NCI-H2227 (cell line): ENCODE data around the gene LRRN3.
A peak's percentile ranks its signal among the peaks of the same experiment; 100 is the strongest.

Experiments used
- DNase-seq: peaks from one replicate; lab custom pipeline; 2025; ENCODE audit not compliant: unreplicated experiment; lab: John Stamatoyannopoulos, UW

Gene LRRN3

DNA sequence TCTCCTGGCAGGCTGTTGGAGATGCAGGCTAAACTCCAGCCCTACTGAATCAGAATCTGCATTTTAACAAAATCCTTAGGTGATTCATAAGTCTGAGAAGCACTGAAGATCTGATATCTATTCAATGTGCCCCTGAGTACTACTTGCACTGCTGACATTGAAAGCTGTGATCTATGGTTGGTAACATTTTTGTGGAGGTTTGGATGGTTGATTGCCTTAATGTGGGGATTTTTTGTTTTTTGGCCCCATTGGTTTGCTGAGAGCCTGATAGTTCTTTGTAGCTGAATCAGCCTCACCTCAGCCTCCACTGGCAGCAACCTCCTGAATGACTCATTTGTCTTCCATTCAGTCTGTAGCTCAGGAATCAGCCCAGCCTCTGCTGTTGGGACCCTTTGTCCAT lies 14.7 kb upstream of the LRRN3 start:
- DNase-seq = no peak

DNA sequence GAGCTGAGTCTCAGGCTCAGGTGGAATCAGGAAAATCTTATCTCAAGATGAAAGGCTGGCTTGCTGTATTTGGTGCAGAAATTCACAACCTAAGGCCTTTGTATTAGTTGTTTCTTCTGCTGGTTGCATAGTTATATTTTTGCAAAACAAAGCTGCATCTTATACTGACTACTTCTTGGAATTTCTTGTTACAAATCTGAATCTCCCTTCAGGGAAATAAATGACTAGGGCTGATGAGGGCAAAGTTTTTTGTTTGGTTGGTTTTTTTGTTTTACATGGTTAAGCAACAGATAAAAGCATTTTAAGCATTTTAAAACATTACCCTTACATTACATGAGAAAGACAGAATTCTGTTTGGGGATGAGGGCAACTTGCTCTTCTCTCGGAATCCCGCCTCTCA lies 13.9 kb upstream of the LRRN3 start:
- DNase-seq = no peak

DNA sequence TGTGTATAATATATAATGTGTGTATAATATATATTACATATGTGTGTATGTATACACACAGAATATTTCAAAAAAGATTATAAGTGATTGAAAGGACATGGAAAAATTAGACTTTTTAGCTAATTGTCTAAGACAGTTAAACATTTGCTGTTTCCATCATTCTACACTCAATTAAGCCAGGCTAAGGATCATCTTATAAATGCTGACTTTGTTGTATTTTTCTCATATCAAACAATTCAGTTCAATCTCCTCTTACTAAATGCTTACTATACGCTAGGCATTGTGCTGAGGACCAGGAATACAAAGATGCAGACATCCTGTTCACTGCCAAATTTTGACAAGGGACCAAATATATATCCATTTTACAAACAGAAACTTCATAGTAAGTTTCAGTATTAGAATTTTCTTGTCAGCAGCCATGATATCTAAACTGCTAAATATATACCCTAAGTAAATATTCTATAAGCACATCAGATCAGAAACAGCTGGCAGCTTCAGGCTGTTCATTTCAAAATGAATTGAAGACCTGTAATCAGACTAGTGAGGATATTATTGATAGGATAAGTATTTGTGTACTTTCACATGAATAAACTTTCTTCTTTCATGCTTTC lies 10.3 kb upstream of the LRRN3 start:
- no peak for DNase-seq

DNA sequence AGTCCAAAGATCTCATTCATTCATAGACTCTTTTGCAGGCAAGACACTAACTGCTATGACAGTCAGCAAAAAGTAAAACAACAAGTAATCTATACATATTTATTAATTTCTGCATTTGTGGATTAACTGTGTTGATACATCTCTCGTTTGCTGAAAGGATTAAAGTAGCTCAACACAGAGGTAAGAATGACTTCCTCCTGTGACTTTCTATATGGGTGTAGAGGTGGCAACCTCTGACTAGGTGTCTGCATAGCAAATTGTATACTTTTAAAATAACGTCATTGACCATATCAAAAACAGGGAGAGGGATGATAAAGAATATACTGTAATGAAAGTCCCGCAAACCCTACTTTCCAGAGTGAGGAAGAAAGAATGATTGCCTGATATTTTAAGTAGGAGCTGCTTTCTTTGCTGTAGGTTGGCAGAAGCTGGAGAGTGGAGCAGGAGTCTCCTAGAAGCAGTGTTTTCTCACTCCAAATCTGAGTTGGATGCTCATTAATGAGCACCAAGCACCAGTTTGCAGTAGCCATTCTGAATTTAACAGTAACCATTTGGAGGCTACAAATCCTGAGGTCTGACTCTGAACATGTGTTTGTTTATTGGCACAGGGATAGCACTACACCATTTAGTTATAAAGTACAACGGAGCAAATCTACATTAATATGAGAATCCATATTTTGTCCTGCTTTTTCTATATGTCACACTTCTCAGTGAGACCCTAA lies 9.2 kb upstream of the LRRN3 start:
- DNase-seq = no peak

DNA sequence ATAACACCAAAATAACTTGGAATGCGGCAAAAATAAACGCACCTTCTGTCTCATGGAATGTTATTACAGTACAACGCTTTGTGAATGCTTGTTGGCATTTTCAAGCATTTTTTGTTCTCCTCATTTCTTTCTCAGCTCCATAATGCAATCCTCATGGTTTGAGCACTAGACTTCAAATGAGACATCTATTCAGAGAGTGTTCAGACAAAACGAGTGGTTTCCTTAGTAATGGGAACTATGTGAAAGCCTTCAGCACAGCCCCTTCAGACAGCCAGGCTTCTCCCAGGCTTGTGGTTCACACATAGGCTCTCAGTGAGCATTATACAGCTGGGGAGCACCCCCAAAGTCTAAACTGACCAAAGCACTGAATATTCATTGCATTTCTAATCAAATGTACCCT lies 8.6 kb upstream of the LRRN3 start:
- no peak for DNase-seq

DNA sequence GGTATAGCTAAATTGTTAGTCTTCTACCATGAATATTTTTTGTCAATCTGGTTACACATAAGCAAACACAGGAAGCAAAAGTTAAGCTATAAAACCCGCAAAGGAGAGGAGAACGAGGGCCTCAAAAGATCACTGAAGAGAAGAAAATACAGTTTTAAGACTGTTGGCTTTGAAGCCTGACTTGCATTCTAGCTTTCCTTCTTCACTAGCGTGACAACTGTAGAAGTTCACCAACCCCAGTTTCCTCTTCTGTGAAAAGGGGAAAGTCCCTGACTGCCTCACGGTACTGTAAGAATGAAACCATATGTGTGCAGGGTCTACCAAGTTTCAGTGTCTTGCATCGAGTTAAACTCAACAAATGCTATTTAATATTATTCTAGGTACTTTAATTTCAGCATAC lies 7.5 kb upstream of the LRRN3 start:
- DNase-seq = no peak

DNA sequence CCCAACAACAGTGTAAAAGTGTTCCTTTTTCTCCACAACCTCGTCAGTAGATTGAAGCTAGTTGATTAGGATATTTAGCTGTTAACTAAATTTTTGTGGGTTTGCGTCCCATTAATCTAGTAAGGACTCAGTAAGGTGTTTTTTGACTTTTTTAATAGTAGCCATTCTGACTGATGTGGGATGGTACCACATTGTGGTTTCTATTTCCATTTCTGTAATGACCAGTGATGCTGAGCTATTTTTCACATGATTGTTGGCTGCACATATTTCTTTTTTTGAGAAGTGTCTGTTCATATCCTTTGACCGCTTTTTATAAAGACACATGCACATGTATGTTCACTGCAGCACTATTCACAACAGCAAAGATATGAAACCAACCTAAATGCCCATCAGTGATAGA lies 5.6 kb upstream of the LRRN3 start:
- no peak for DNase-seq

DNA sequence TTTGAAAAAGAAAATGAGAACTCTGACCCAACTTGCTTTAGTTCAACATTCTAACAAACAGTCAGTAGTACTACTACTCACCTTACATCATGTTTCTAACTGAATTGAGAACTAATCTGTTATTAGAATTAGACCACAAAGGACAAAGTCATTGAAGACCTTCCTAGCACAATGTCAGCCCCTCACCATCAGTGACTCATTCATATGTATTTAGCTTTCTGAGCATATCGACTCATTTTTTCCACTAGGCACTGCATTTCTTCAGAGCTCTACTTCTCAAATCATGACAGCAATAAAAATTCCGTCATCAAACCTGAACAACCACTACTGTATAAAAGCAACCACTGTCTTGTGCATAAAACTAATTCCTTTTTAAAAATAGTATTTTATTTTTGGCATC lies 4.4 kb upstream of the LRRN3 start:
- DNase-seq = no peak

DNA sequence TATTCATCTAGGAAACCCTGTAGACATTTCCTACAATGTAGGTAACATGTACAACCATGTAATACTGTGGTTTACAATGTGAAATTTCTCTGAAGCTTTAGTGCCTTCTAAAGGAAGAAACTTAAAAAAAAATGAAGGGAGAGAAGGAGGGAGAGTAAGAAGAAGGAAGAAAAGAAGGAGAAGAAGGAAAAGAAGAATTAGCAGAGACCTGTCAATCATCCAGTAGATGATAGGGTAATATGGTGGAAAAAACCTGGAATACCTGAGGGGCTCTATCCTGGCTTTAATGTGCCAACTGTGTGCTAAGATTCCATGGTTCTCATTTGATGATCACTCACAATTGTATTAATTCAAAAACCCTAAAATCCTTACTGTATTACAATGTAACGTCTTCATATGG lies 2.6 kb upstream of the LRRN3 start:
- DNase-seq = no peak

DNA sequence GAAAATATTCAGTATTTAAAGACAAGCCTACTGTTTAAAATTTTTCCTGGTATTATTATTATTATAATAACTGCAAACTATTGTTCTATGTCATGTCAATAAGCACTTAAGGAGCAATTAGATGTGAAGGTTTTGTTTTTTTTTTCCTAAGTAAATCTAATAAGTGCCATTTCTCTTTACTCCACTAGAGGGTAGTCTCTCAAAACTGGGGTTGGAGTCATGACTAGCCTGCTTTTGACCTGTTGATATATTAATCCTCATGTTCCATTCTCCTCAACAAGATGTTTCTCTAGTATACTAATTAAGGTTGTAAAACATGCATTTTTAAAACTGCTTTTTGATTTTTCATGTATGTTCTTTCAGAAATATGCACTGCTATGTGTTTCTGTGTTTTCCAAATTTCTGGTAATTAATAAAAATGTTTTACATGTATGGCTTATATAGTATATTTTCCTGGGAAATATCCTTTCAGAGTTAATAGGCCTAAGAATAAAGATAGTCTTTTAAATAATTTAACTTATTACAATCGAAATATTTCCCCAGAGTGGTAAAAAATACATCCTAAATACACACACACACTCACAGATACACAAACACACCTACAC lies 1.0 kb upstream of the LRRN3 start:
- DNase-seq = peak; percentile 70

DNA sequence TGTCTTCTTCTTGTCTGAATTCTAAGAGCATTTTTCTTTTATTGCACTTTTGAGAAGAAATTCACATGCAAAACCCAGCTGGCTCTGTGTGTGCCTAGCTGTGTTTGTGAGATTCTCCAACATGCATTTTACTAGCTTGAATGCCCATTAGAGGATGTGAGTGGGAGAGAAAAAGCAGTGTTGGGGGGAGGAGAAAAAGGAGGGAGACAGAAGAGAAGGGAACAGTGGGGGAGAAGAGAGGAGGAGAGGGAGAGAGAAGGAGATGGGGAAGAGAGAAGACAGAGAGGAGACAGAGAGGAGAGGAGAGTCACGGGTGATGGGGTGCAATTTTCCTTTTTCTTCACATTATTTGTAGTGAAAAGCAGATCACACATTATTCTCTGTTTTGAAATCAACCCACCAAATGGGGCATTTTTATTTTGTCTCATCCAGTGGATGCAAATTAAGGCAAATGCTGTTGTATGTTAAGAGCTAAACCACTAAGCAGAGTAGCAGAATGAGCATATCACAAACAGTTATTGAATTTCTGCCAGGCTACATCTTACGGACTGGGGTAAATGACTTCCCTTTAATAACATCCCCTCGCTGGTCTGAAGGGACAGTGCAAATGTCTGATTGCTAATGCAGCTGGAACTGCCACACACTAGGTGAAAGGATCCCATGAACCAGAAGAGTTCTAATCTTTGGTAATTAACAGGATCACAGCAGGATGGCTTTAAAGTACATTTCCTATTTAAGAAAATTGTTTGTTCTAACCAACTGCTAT lies 849 bp downstream of the LRRN3 start:
- peak; percentile 20 for DNase-seq

DNA sequence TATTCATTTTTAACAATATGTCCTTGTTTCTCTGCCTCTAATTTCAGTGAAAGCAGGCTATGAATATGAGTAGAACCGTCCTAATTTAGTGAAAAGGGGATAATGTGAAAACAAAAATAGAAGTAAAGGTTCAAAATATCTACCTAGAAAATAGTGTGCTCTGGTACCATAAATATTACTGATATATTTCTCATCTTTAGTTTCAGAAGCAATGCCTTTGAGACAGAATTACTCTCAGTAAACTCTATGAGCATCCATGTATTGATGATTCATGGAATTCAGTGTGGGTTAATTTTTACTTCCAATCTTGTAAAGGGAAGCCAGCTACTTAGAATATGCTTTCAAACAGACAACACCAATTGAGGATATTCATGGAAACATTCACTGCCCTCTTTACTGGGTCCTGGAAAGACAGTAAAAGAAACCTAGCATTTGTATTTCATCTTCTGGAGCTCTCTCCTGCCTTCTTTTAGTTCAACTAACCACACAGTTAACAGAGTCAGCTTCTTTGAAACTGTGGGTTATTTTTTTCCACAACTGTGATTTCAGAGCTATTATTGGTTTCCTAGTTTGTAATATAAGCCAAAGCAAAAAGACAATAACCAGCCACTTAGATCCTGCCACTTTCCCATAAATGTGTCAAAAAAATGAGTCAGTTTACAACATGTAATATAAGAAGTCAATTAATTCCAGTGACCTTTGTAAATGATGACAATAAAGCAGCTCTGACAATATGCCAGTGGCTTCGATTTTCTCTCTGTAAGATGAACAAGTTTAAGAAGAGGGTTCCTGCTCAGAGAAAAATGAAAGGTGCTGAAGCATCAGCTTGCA lies 1.7 kb downstream of the LRRN3 start:
- peak; percentile 12 for DNase-seq

DNA sequence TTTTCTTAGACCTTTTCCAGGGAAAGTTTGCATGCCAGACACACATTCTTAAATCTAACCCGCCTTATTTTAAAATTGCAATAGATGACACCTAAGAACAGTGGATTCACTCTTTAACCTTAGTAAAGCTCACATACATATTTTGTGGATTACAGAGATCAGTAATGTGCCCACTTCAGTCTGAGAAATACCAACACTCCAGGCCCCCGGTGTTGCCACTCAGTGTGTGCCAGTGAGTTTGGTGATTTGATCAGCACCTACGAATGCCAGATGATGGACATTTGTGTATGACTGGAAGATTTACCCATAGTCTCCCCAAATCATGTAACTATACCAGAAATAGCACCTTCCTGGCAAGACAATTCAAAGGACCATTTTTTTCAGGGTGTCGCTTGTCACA lies 2.6 kb downstream of the LRRN3 start:
- DNase-seq = no peak

DNA sequence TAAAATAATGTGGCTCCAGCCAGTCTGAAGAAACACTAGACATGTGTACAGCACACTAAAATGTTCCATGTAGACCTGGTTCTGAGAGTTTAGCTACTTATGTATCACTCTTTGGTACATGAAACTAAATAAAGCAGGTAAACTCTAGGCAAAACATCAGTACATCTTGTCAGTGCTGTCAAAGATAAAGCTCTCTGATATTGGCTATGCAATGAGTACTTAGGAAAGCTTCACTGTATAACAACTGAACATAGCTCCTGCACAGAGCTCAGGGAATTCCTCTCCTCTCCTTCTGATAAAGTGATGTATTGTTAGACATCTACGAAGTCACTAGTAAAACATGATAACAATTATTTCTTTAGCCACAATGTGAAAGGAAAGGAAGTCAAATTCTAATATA lies 3.5 kb downstream of the LRRN3 start:
- DNase-seq = no peak

DNA sequence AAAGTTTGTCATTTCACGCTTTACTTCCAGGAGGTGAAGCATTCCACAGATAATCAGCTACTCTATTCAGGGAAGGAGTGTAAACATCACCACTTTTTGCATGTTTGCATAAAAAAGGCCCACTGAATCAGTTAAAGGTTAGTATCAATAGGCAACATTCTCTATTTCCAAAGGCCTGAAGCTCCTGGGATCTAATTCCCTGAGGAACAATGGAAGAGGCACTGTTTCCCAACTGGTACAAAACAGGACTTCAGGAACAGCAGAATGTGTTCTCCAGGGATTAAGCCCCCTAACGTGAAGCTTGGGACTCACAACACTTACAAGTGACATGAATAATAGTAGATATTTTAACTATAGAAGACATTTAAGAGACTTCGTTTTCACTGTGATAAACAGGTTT lies 6.1 kb downstream of the LRRN3 start:
- DNase-seq = no peak

DNA sequence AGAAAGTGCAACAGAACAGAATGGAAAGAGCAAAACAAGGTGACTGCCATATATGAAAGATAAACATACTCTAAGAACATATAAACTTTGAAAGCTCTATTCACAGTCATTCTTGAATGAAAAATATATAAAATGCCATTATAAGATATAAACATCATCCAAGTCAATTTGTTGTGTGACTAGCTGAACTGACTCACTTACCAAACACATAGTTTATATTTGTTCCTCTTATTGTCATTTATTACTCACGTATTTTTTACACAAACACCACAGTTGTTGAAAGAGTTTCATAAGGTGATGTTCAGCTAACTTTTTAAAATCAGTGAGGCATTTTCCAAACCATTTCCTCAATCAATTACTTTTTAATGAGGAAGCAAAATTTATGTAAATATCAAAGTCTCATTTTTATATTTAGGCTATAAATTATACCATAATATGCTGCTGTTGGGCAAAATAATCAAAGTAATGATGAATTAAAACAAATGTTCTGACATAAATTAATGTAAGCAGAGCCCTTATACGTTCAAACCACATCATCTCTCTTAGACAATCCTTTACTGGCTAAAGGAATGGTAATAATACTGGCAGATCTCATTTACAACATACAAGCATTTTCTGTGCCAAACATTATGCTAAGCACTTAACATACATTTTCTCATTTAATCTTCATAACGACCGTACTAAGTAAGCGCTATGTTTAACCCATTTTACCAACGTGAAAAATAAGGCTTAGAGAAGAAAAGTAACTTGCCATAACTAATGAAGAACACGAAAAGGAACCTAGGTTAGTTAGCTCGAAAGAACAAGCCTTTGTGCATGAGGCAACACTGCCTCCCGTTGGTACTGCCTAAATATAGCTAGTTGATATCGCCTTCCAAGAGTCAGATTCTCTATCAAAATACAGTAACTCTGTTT lies 7.3 kb downstream of the LRRN3 start:
- DNase-seq = peak; percentile 65

DNA sequence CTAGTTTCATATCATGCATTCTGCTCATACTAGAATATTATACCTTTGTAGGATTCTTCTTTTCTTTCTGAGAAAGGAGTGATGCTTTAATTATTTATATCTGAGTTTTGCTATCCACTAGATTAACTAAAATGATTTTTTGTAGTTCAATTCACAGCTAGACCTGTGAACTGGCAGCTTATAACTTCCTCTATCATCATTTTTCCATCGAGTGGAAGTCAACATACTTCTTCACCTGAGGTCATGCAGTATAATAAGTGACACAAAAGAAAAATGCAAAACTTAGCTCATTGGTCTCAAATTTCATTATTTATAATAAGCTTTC lies 8.0 kb downstream of the LRRN3 start:
- no peak for DNase-seq

DNA sequence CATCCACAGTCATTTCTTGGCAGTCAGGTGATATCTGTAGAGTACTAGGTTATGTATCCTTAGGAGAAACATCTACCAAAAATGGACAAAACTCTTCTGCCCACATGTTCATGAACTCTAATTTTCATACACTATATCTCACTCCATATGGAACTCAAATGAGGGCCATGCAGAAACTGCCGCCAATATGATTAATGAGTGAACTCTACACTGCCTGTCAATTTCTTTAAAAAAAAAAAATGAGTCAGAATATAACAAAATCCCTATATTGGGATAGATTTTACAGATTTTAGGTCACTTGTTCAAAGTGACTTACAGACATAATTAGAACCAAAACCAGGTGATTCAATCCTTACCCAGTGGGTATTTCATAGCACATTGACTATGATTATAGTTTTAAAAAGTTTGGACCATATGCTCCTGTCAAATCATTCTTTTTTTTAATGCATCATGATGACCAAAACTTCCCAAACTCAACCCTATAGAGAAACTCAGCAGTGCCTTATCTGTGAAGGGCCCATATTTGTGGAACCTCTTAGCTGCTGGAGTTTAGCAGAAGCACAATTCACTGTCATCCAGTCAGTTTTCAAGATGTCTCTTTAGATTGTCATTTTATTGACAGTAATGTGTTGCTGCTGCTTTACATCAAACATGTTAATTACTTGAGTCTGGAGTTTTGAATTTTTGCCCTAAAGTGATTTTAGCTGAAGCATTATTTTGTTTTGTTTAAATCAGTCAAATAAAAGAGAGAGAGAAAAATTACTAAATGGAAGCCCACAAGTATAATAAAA lies 11.1 kb downstream of the LRRN3 start:
- no peak for DNase-seq

DNA sequence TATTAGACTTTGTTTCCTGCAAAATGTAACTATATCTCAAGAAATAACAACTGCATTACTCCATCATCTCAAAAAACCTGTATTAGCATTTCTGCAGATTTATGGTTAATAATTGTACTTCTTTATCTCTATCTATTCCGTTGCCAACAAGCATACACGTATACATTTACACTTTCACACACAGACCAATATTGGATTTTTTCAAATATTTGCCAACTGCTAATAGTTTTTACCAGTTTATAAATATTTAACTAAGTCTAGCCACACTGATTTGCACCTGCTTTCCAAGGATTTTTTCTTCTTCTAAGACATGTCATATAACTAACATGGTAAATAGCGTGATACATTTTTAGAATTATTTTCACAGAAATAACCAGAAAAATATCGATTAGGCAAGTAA lies 12.2 kb downstream of the LRRN3 start:
- no peak for DNase-seq
